ENCODE measurements around the gene ST7. TPM values are rescaled to one million over a fixed set of nuclear protein-coding genes. Genes with fewer than 3 reads are reported as not detected.
A peak's percentile ranks its signal among the peaks of the same experiment; 100 is the strongest.

Gene ST7
- total RNA-seq, 3 donors from 2014 or later (not counting 1 experiment from before 2014, with no cell fraction given), result 9.8 to 15.7 (median 12.9) TPM

- Mint-ChIP-seq H3K4me1 (peaks cover 7 to 11% of the 10 kb centered on the region in 2 donors), H3K27me3 (ENCODE audit: low read depth in 2 of 2) (no peaks in the 10 kb centered on the region), H3K27ac (no peak overlapping the region), H3K9me3 (no peaks in the 10 kb centered on the region), H3K4me3 (no peak overlapping the region), H3K36me3 (no peaks in the 10 kb centered on the region)
- H3K4me1 ChIP-seq (ENCODE audit: control insufficient read depth, insufficient read depth, low read length), result no peaks in the 10 kb centered on the region
- no peaks in the 10 kb centered on the region for H3K9me3 ChIP-seq (ENCODE audit: control insufficient read depth, insufficient read depth, low read length)
- 94% methylated on average over 3 of the region's 3 CpGs for WGBS (ENCODE audit: insufficient coverage)
- no peak overlapping the region for H3K27ac ChIP-seq (ENCODE audit: low read length)
- intact Hi-C loops (cut with micrococcal nuclease), result no loop called here
- H3K27me3 ChIP-seq (ENCODE audit: control insufficient read depth, insufficient read depth, low read length), result no peaks in the 10 kb centered on the region
- TF ChIP-seq, protein P1, sequence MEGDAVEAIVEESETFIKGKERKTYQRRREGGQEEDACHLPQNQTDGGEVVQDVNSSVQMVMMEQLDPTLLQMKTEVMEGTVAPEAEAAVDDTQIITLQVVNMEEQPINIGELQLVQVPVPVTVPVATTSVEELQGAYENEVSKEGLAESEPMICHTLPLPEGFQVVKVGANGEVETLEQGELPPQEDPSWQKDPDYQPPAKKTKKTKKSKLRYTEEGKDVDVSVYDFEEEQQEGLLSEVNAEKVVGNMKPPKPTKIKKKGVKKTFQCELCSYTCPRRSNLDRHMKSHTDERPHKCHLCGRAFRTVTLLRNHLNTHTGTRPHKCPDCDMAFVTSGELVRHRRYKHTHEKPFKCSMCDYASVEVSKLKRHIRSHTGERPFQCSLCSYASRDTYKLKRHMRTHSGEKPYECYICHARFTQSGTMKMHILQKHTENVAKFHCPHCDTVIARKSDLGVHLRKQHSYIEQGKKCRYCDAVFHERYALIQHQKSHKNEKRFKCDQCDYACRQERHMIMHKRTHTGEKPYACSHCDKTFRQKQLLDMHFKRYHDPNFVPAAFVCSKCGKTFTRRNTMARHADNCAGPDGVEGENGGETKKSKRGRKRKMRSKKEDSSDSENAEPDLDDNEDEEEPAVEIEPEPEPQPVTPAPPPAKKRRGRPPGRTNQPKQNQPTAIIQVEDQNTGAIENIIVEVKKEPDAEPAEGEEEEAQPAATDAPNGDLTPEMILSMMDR (IDR thresholded peaks at IDR 0.05), result no peak
- DNase-seq (no peak), ATAC-seq (no peak)
- H3K4me3 ChIP-seq (ENCODE audit: low read length), result no peak overlapping the region
- H3K36me3 ChIP-seq (ENCODE audit: control insufficient read depth, insufficient read depth, low read length), result no peaks in the 10 kb centered on the region
Observed at GRCh38 chr7:116979430-116979829, 26.1 kb downstream of the ST7 start.

DNA sequence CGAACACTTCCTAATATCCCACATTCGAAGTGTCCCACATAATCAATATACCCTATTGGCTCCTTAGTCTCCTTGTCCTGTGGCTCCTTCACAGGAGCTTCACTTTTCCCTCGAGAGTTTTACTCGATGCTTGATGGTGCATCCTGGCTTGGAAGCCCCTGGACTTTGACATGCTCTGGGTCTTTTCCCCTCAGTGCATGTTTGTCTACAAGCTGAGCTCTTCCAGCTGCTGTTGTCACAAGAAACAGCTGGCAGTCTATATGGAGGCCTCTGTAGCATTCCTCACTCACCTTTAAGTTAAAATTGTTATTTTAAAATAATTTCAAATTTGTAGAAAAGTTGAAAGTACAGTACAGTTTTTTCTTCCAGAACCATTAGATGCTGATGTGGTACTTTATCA lies 27.1 kb downstream of the ST7 start:
- Histone ChIP-seq H3K9me3 (ENCODE audit: control insufficient read depth, insufficient read depth, low read length) (no peaks in the 10 kb centered on the region), H3K27ac (ENCODE audit: low read length) (no peak overlapping the region), H3K4me1 (ENCODE audit: control insufficient read depth, insufficient read depth, low read length) (no peaks in the 10 kb centered on the region), H3K27me3 (ENCODE audit: control insufficient read depth, insufficient read depth, low read length) (no peaks in the 10 kb centered on the region), H3K36me3 (ENCODE audit: control insufficient read depth, insufficient read depth, low read length) (no peaks in the 10 kb centered on the region), H3K4me3 (ENCODE audit: low read length) (no peak overlapping the region)
- Mint-ChIP-seq H3K4me1 (peaks cover 7 to 11% of the 10 kb centered on the region in 2 donors), H3K9me3 (no peaks in the 10 kb centered on the region), H3K27me3 (ENCODE audit: low read depth in 2 of 2) (no peaks in the 10 kb centered on the region), H3K27ac (no peak overlapping the region), H3K4me3 (no peak overlapping the region), H3K36me3 (no peaks in the 10 kb centered on the region)
- DNase-seq (no peak), ATAC-seq (no peak)
- TF ChIP-seq, protein P1 (IDR thresholded peaks at IDR 0.05), result no peak
- intact Hi-C loops (cut with micrococcal nuclease), result no loop called here
- WGBS (ENCODE audit: insufficient coverage), result 94% methylated on average over 4 of the region's 4 CpGs

GRCh38 chr7:116981939-116982338 lies 28.6 kb downstream of the ST7 start:
- 79% methylated on average over 2 of the region's 2 CpGs for WGBS (ENCODE audit: insufficient coverage)
- Mint-ChIP-seq H3K27me3 (ENCODE audit: low read depth in 2 of 2) (no peaks in the 10 kb centered on the region), H3K4me1 (peaks cover 7 to 11% of the 10 kb centered on the region in 2 donors), H3K36me3 (no peaks in the 10 kb centered on the region), H3K9me3 (no peaks in the 10 kb centered on the region), H3K27ac (no peak overlapping the region), H3K4me3 (no peak overlapping the region)
- H3K4me3 ChIP-seq (ENCODE audit: low read length), result no peak overlapping the region
- intact Hi-C loops (cut with micrococcal nuclease), result no loop called here
- TF ChIP-seq, protein P1 (IDR thresholded peaks at IDR 0.05), result no peak
- H3K27ac ChIP-seq (ENCODE audit: low read length), result no peak overlapping the region
- no peaks in the 10 kb centered on the region for H3K4me1 ChIP-seq (ENCODE audit: control insufficient read depth, insufficient read depth, low read length)
- DNase-seq (no peak), ATAC-seq (no peak)
- no peaks in the 10 kb centered on the region for H3K36me3 ChIP-seq (ENCODE audit: control insufficient read depth, insufficient read depth, low read length)
- no peaks in the 10 kb centered on the region for H3K27me3 ChIP-seq (ENCODE audit: control insufficient read depth, insufficient read depth, low read length)
- H3K9me3 ChIP-seq (ENCODE audit: control insufficient read depth, insufficient read depth, low read length), result no peaks in the 10 kb centered on the region

DNA sequence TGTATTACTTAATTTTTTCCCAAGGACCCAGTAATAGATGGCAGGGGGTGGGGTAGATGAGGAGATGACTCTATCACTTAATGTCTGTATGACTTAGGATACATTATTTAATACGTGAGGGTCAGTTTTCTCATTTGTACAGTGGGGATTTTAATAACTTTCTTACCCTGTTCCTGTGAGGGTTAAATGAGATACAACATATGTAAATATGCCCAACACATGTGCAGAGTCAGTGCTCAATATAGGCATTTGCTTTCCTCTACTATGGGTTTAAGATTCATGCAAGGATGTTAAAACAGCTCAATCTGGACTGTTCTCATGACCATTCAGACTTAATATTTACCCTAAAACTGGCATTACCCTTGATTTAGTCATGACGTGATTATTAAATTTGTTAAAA lies 31.2 kb downstream of the ST7 start:
- intact Hi-C loops (cut with micrococcal nuclease), result no loop called here
- TF ChIP-seq, protein P1 (IDR thresholded peaks at IDR 0.05), result no peak
- H3K9me3 ChIP-seq (ENCODE audit: control insufficient read depth, insufficient read depth, low read length), result no peaks in the 10 kb centered on the region
- no peak overlapping the region for H3K27ac ChIP-seq (ENCODE audit: low read length)
- H3K9me3 Mint-ChIP-seq, result no peaks in the 10 kb centered on the region
- no peaks in the 10 kb centered on the region for H3K36me3 Mint-ChIP-seq
- H3K36me3 ChIP-seq (ENCODE audit: control insufficient read depth, insufficient read depth, low read length), result no peaks in the 10 kb centered on the region
- ATAC-seq (peak in 1 of 3 donors; percentile 12), DNase-seq (no peak)
- H3K4me1 Mint-ChIP-seq, result peaks cover 7% of the 10 kb centered on the region in 2 donors
- no peaks in the 10 kb centered on the region for H3K27me3 ChIP-seq (ENCODE audit: control insufficient read depth, insufficient read depth, low read length)
- no peaks in the 10 kb centered on the region for H3K27me3 Mint-ChIP-seq (ENCODE audit: low read depth in 2 of 2)
- H3K4me3 Mint-ChIP-seq, result no peak overlapping the region
- no peak overlapping the region for H3K27ac Mint-ChIP-seq
- H3K4me1 ChIP-seq (ENCODE audit: control insufficient read depth, insufficient read depth, low read length), result no peaks in the 10 kb centered on the region
- no peak overlapping the region for H3K4me3 ChIP-seq (ENCODE audit: low read length)
- WGBS (ENCODE audit: insufficient coverage), result no CpG with 5 or more reads among the region's 2 CpGs

All from natural killer cell (primary cell).